Measurements from ENCODE around the gene KMT2C.
A peak's percentile ranks its signal among the peaks of the same experiment; 100 is the strongest.
"Not testable (repeated sequence)": the region's sequence is repeated elsewhere in the genome, so short reads cannot be mapped to it uniquely, and the experiment has no call there.

The KMT2C gene

GRCh38 chr7:152465119-152465387 lies 29.2 kb upstream of the KMT2C start:
- DNase-seq (ENCODE audit: insufficient read length, low spot score): no peak
- peak; percentile 77 for FAIRE-seq
- no peak for TF ChIP-seq TAF1 (IDR thresholded peaks at IDR 0.05; ENCODE audit: low read depth, low read length)
- no peak for TF ChIP-seq POU2F2 (IDR thresholded peaks at IDR 0.05; ENCODE audit: low read depth, low read length)
- no peak for TF ChIP-seq SPI1 (IDR thresholded peaks at IDR 0.05; ENCODE audit: low read depth, low read length)
- no peak for TF ChIP-seq POLR2A (IDR thresholded peaks at IDR 0.05; ENCODE audit: low read depth, low read length)
- no peak for TF ChIP-seq PAX5 (IDR thresholded peaks at IDR 0.05; ENCODE audit: insufficient read depth, low read length, severe bottlenecking)

- DNase-seq (ENCODE audit: insufficient read length, low spot score): peak; percentile 82
- FAIRE-seq: peak; percentile 16
- TF ChIP-seq POLR2A (IDR thresholded peaks at IDR 0.05; ENCODE audit: low read depth, low read length): 0 out of 2 replicates have a peak, but pooled peaks have one; percentile 39
- TF ChIP-seq POU2F2 (IDR thresholded peaks at IDR 0.05; ENCODE audit: low read depth, low read length): no peak
- TF ChIP-seq TAF1 (IDR thresholded peaks at IDR 0.05; ENCODE audit: low read depth, low read length): no peak; the same call in none of the 2 replicates
- no peak for TF ChIP-seq SPI1 (IDR thresholded peaks at IDR 0.05; ENCODE audit: low read depth, low read length)
- peak; percentile 18 for TF ChIP-seq PAX5 (IDR thresholded peaks at IDR 0.05; ENCODE audit: insufficient read depth, low read length, severe bottlenecking)
- peak; percentile 7 for TF ChIP-seq POLR2AphosphoS5 (IDR thresholded peaks at IDR 0.05; ENCODE audit: low read depth, low read length)
Observed at GRCh38 chr7:152464312-152465118, 28.7 kb upstream of the KMT2C start.

- FAIRE-seq: peak; percentile 97
- peak; percentile 96 for DNase-seq (ENCODE audit: insufficient read length, low spot score)
- TF ChIP-seq POU2F2 (IDR thresholded peaks at IDR 0.05; ENCODE audit: low read depth, low read length) (no peak), POLR2AphosphoS5 (IDR thresholded peaks at IDR 0.05; ENCODE audit: low read depth, low read length) (peak; percentile 49), TAF1 (IDR thresholded peaks at IDR 0.05; ENCODE audit: low read depth, low read length) (no peak), SPI1 (IDR thresholded peaks at IDR 0.05; ENCODE audit: low read depth, low read length) (no peak; the same call in 1 of the 2 replicates), POLR2A (IDR thresholded peaks at IDR 0.05; ENCODE audit: low read depth, low read length) (peak; percentile 63), PAX5 (IDR thresholded peaks at IDR 0.05; ENCODE audit: insufficient read depth, low read length, severe bottlenecking) (peak; percentile 8)
Observed at GRCh38 chr7:152463709-152464311, 28.0 kb upstream of the KMT2C start.

- TF ChIP-seq POU2F2 (IDR thresholded peaks at IDR 0.05; ENCODE audit: low read depth, low read length) (no peak), PAX5 (IDR thresholded peaks at IDR 0.05; ENCODE audit: insufficient read depth, low read length, severe bottlenecking) (peak; percentile 22)
- DNase-seq (ENCODE audit: insufficient read length, low spot score) (no peak), FAIRE-seq (no peak)
Observed at GRCh38 chr7:152462995-152463708, 27.3 kb upstream of the KMT2C start.

GRCh38 chr7:152459724-152460251 lies 24.0 kb upstream of the KMT2C start:
- TF ChIP-seq SPI1 (IDR thresholded peaks at IDR 0.05; ENCODE audit: low read depth, low read length) (no peak), PAX5 (IDR thresholded peaks at IDR 0.05; ENCODE audit: insufficient read depth, low read length, severe bottlenecking) (no peak), POLR2A (IDR thresholded peaks at IDR 0.05; ENCODE audit: low read depth, low read length) (no peak), POU2F2 (IDR thresholded peaks at IDR 0.05; ENCODE audit: low read depth, low read length) (no peak), POLR2AphosphoS5 (IDR thresholded peaks at IDR 0.05; ENCODE audit: low read depth, low read length) (no peak), TAF1 (IDR thresholded peaks at IDR 0.05; ENCODE audit: low read depth, low read length) (no peak)
- no peak for FAIRE-seq

GRCh38 chr7:152451356-152451755 lies 15.6 kb upstream of the KMT2C start:
- TF ChIP-seq SPI1 (IDR thresholded peaks at IDR 0.05; ENCODE audit: low read depth, low read length) (no peak), POLR2AphosphoS5 (IDR thresholded peaks at IDR 0.05; ENCODE audit: low read depth, low read length) (no peak), POLR2A (IDR thresholded peaks at IDR 0.05; ENCODE audit: low read depth, low read length) (no peak), TAF1 (IDR thresholded peaks at IDR 0.05; ENCODE audit: low read depth, low read length) (no peak), POU2F2 (IDR thresholded peaks at IDR 0.05; ENCODE audit: low read depth, low read length) (no peak), PAX5 (IDR thresholded peaks at IDR 0.05; ENCODE audit: insufficient read depth, low read length, severe bottlenecking) (no peak)
- no peak for DNase-seq (ENCODE audit: insufficient read length, low spot score)
- no peak for FAIRE-seq

More at GRCh38 chr7:152459724-152460251, 24.0 kb upstream of the KMT2C start:
- DNase-seq (ENCODE audit: insufficient read length, low spot score): no peak

- FAIRE-seq; DNase-seq (ENCODE audit: insufficient read length, low spot score): not testable (repeated sequence)
Observed at GRCh38 chr7:152445386-152446008, 9.7 kb upstream of the KMT2C start.

- DNase-seq (ENCODE audit: insufficient read length, low spot score) (no peak), FAIRE-seq (no peak)
- TF ChIP-seq TAF1 (IDR thresholded peaks at IDR 0.05; ENCODE audit: low read depth, low read length) (no peak), SPI1 (IDR thresholded peaks at IDR 0.05; ENCODE audit: low read depth, low read length) (no peak), POLR2AphosphoS5 (IDR thresholded peaks at IDR 0.05; ENCODE audit: low read depth, low read length) (no peak), POLR2A (IDR thresholded peaks at IDR 0.05; ENCODE audit: low read depth, low read length) (no peak), PAX5 (IDR thresholded peaks at IDR 0.05; ENCODE audit: insufficient read depth, low read length, severe bottlenecking) (no peak), POU2F2 (IDR thresholded peaks at IDR 0.05; ENCODE audit: low read depth, low read length) (no peak)
Observed at GRCh38 chr7:152443586-152443985, 7.8 kb upstream of the KMT2C start.

GRCh38 chr7:152442330-152442835 lies 6.6 kb upstream of the KMT2C start:
- TF ChIP-seq POU2F2 (IDR thresholded peaks at IDR 0.05; ENCODE audit: low read depth, low read length) (no peak), SPI1 (IDR thresholded peaks at IDR 0.05; ENCODE audit: low read depth, low read length) (no peak), TAF1 (IDR thresholded peaks at IDR 0.05; ENCODE audit: low read depth, low read length) (no peak), POLR2AphosphoS5 (IDR thresholded peaks at IDR 0.05; ENCODE audit: low read depth, low read length) (no peak), POLR2A (IDR thresholded peaks at IDR 0.05; ENCODE audit: low read depth, low read length) (no peak), PAX5 (IDR thresholded peaks at IDR 0.05; ENCODE audit: insufficient read depth, low read length, severe bottlenecking) (no peak)
- FAIRE-seq: no peak
- no peak for DNase-seq (ENCODE audit: insufficient read length, low spot score)

GRCh38 chr7:152441810-152442209 lies 6.0 kb upstream of the KMT2C start:
- FAIRE-seq; DNase-seq (ENCODE audit: insufficient read length, low spot score): not testable (repeated sequence)

- FAIRE-seq; DNase-seq (ENCODE audit: insufficient read length, low spot score): not testable (repeated sequence)
Observed at GRCh38 chr7:152441168-152441567, 5.4 kb upstream of the KMT2C start.

GRCh38 chr7:152438017-152438416 lies 2.2 kb upstream of the KMT2C start:
- DNase-seq (ENCODE audit: insufficient read length, low spot score); FAIRE-seq: not testable (repeated sequence)

- not testable (repeated sequence) for DNase-seq (ENCODE audit: insufficient read length, low spot score)
- FAIRE-seq: peak; percentile 93
Observed at GRCh38 chr7:152436931-152437575, 1.2 kb upstream of the KMT2C start.

All from GM12891 (cell line).